H9 (cell line): ENCODE results near the gene CTCFL. TPM values are rescaled to one million over a fixed set of nuclear protein-coding genes. Genes with fewer than 3 reads are reported as not detected.

Experiments
- DNase-seq: peaks from one replicate; pipeline ENCODE4 v3.0.0-alpha.2; 2017
- H2AFZ ChIP-seq: one replicate; pipeline ENCODE4 v1.6.1; 2013; ENCODE audit warnings: mild to moderate bottlenecking, low read length, control low read depth, moderate library complexity
- H2AK5ac ChIP-seq: 2 replicates; pipeline ENCODE4 v1.6.1; 2013; ENCODE audit warnings: low read length, control low read depth, mixed read lengths; ENCODE audit not compliant: insufficient read length
- H2BK120ac ChIP-seq: one replicate; pipeline ENCODE4 v1.6.1; 2013; ENCODE audit warnings: low read depth, mild to moderate bottlenecking, low read length, control low read depth, inconsistent platforms; ENCODE audit not compliant: poor library complexity, severe bottlenecking
- H2BK12ac ChIP-seq: 2 replicates; pipeline ENCODE4 v1.6.1; 2013; ENCODE audit warnings: low read length, control low read depth, mixed read lengths, low read depth; ENCODE audit not compliant: insufficient read length
- H2BK15ac ChIP-seq: 2 replicates; pipeline ENCODE4 v1.6.1; 2013; ENCODE audit warnings: low read depth, low read length, control low read depth
- H2BK20ac ChIP-seq: one replicate; pipeline ENCODE4 v1.6.1; 2013; ENCODE audit warnings: low read depth, mild to moderate bottlenecking, low read length, control low read depth, inconsistent platforms; ENCODE audit not compliant: poor library complexity, severe bottlenecking
- H2BK5ac ChIP-seq: 2 replicates; pipeline ENCODE4 v1.6.1; 2013; ENCODE audit warnings: low read length, control low read depth, mixed read lengths; ENCODE audit not compliant: insufficient read length
- H3K14ac ChIP-seq: 2 replicates; pipeline ENCODE4 v1.6.1; 2013; ENCODE audit warnings: low read length, control low read depth; ENCODE audit not compliant: insufficient read depth
- H3K18ac ChIP-seq: 2 replicates; pipeline ENCODE4 v1.6.1; 2013; ENCODE audit warnings: low read depth, mild to moderate bottlenecking, mixed read lengths, low read length, control low read depth; ENCODE audit not compliant: insufficient read length
- H3K23ac ChIP-seq: 2 replicates; pipeline ENCODE4 v1.6.1; 2013; ENCODE audit warnings: low read length, control low read depth, mixed read lengths, low read depth; ENCODE audit not compliant: insufficient read length
- H3K23me2 ChIP-seq: 2 replicates; pipeline ENCODE4 v1.6.1; 2013; ENCODE audit warnings: low read depth, mild to moderate bottlenecking, mixed read lengths, low read length, control low read depth; ENCODE audit not compliant: insufficient read length, poor library complexity, severe bottlenecking
- H3K27ac ChIP-seq: 2 replicates; pipeline ENCODE4 v1.5.1; 2013; ENCODE audit warnings: low read length, control low read depth, mixed read lengths, low read depth; ENCODE audit not compliant: insufficient read length
- H3K27me3 ChIP-seq: 2 replicates; pipeline ENCODE4 v1.6.1; 2013; ENCODE audit warnings: low read length, control low read depth, inconsistent platforms; ENCODE audit not compliant: insufficient read depth
- H3K4ac ChIP-seq: 2 replicates; pipeline ENCODE4 v1.6.1; 2013; ENCODE audit warnings: low read depth, mild to moderate bottlenecking, control low read depth, inconsistent platforms, low read length, moderate library complexity
- H3K4me1 ChIP-seq: 2 replicates; pipeline ENCODE4 v1.6.1; 2013; ENCODE audit warnings: low read length, control low read depth, inconsistent platforms; ENCODE audit not compliant: insufficient read depth
- H3K4me2 ChIP-seq: 2 replicates; pipeline ENCODE4 v1.6.1; 2013; ENCODE audit warnings: low read length, control low read depth, mixed read lengths; ENCODE audit not compliant: insufficient read length, insufficient read depth
- H3K56ac ChIP-seq: 2 replicates; pipeline ENCODE4 v1.6.1; 2013; ENCODE audit warnings: low read depth, mild to moderate bottlenecking, mixed read lengths, low read length, control low read depth; ENCODE audit not compliant: insufficient read length
- H3K79me1 ChIP-seq: 2 replicates; pipeline ENCODE4 v1.6.1; 2013; ENCODE audit warnings: low read depth, mild to moderate bottlenecking, moderate library complexity, low read length, control low read depth, inconsistent platforms; ENCODE audit not compliant: insufficient read depth, poor library complexity, severe bottlenecking
- H3K79me2 ChIP-seq: 2 replicates; pipeline ENCODE4 v1.6.1; 2013; ENCODE audit warnings: low read length, control low read depth, inconsistent platforms; ENCODE audit not compliant: insufficient read depth
- H3K9ac ChIP-seq: 2 replicates; pipeline ENCODE4 v1.6.1; 2013; ENCODE audit warnings: low read length, control low read depth, mixed read lengths; ENCODE audit not compliant: insufficient read length; ENCODE audit errors: extremely low read depth
- H3K9me3 ChIP-seq: one replicate; pipeline ENCODE4 v1.6.1; 2013; ENCODE audit warnings: low read depth, low read length, inconsistent platforms; ENCODE audit not compliant: control insufficient read depth
- H3T11ph ChIP-seq: one replicate; pipeline ENCODE4 v1.6.1; 2013; ENCODE audit warnings: mild to moderate bottlenecking, low read length, control low read depth, inconsistent platforms
- H4K20me1 ChIP-seq: one replicate; pipeline ENCODE4 v1.6.1; 2013; ENCODE audit not compliant: control insufficient read depth, insufficient read length, insufficient read depth
- H4K5ac ChIP-seq: 2 replicates; pipeline ENCODE4 v1.6.1; 2013; ENCODE audit warnings: low read depth, mild to moderate bottlenecking, mixed read lengths, low read length, control low read depth; ENCODE audit not compliant: insufficient read length
- H4K8ac ChIP-seq: replicated peaks from 2 replicates; pipeline ENCODE4 v1.6.1; 2013; ENCODE audit warnings: low read length, control low read depth, mixed read lengths, low read depth; ENCODE audit not compliant: insufficient read length
- H4K91ac ChIP-seq: 2 replicates; pipeline ENCODE4 v1.6.1; 2013; ENCODE audit warnings: low read depth, mild to moderate bottlenecking, moderate library complexity, mixed read lengths, low read length, control low read depth; ENCODE audit not compliant: insufficient read length
- H3K27ac Mint-ChIP-seq, 3 experiments: 2 replicates in 2 of 3; 3 replicates in 1 of 3; pipeline ENCODE4 v1.8.0; 2020 to 2021; ENCODE audit warnings: mixed read lengths in 3 of 3, mild to moderate bottlenecking in 1 of 3, moderate library complexity in 1 of 3
- H3K27me3 Mint-ChIP-seq: 2 replicates; pipeline ENCODE4 v1.8.0; 2021; ENCODE audit warnings: low read depth, mild to moderate bottlenecking, moderate library complexity, mixed read lengths
- H3K36me3 Mint-ChIP-seq, 3 experiments: 2 replicates in 2 of 3; 3 replicates in 1 of 3; pipeline ENCODE4 v1.8.0; 2020 to 2021; ENCODE audit warnings: low read depth in 3 of 3, mixed read lengths in 3 of 3; ENCODE audit not compliant: insufficient read depth in 1 of 3
- H3K4me1 Mint-ChIP-seq, 2 experiments: 2 replicates each; pipeline ENCODE4 v1.8.0; 2020; ENCODE audit warnings: mixed read lengths in 2 of 2
- H3K4me3 Mint-ChIP-seq, 2 experiments: 2 replicates in 1 of 2; 3 replicates in 1 of 2; pipeline ENCODE4 v1.8.0; 2020 to 2021; ENCODE audit warnings: mild to moderate bottlenecking in 2 of 2, mixed read lengths in 2 of 2, moderate library complexity in 1 of 2
- H3K9me3 Mint-ChIP-seq, 2 experiments: 2 replicates in 1 of 2; 3 replicates in 1 of 2; pipeline ENCODE4 v1.8.0; 2020; ENCODE audit warnings: mild to moderate bottlenecking in 2 of 2, mixed read lengths in 2 of 2, moderate library complexity in 1 of 2
- CTCF ChIP-seq: fragments of 200-600 bp; sonication (generic); conservative IDR thresholded peaks from 3 replicates; pipeline ENCODE4 v1.8.0; 2021; ENCODE audit warnings: antibody characterized with exemption, mild to moderate bottlenecking
- WGBS: extraction: QIAGEN DNeasy Blood & Tissue Kit; methylation state at CpG from one replicate; pipeline ENCODE4 v1.1.7; 2013; ENCODE audit warnings: missing lambda C conversion rate, low lambda C conversion rate, mixed read lengths; ENCODE audit not compliant: insufficient read length; ENCODE audit errors: extremely low coverage; 5-methylcytosine and 5-hydroxymethylcytosine counted together
- total RNA-seq: library from RNA; stranded (reverse); gene quantifications from 2 replicates; pipeline ENCODE4 v1.2.1, GENCODE V29; 2021

Gene CTCFL
- total RNA-seq, 1 experiment from 2014 or later = 0.90 TPM

GRCh38 chr20:57481281-57481711, 43.6 kb downstream of the CTCFL start:
- Histone ChIP-seq H3K56ac (no peak overlapping the region), H3K79me2 (no peaks in the 10 kb centered on the region), H2BK5ac (no peak overlapping the region), H2BK12ac (no peak overlapping the region), H2BK120ac (no peak overlapping the region), H3K14ac (no peak overlapping the region), H3K23ac (no peak overlapping the region), H3K27ac (no peak overlapping the region), H3K4me2 (no peak overlapping the region), H3K4me1 (peaks cover 2% of the 10 kb centered on the region; the same call in 1 of the 2 replicates), H2AK5ac (no peak overlapping the region), H2BK15ac (no peak overlapping the region), H4K20me1 (no peaks in the 10 kb centered on the region), H4K91ac (no peak overlapping the region), H3K23me2 (no peaks in the 10 kb centered on the region), H3K9ac (no peak overlapping the region), H3T11ph (no peak overlapping the region), H3K9me3 (no peaks in the 10 kb centered on the region), H2AFZ (no peak overlapping the region), H3K4ac (no peak overlapping the region), H3K18ac (no peak overlapping the region), H3K27me3 (no peaks in the 10 kb centered on the region), H2BK20ac (no peak overlapping the region), H4K8ac (no peak overlapping the region), H4K5ac (no peak overlapping the region), H3K79me1 (no peaks in the 10 kb centered on the region)
- Mint-ChIP-seq H3K36me3 (no peaks in the 10 kb centered on the region), H3K9me3 (no peaks in the 10 kb centered on the region), H3K4me1 (peaks cover 10 to 29% of the 10 kb centered on the region in 2 experiments), H3K4me3 (no peak overlapping the region; a peak in 1 of 5 replicates), H3K27me3 (no peaks in the 10 kb centered on the region; the same call in 1 of the 2 replicates), H3K27ac (no peak overlapping the region; a peak in 1 of 7 replicates)
- DNase-seq = no peak
- no peak for TF ChIP-seq CTCF
- no CpG with 5 or more reads among the region's 9 CpGs for WGBS
